Epithelial cell of umbilical artery (primary cell): ENCODE results near the gene OR4K17. TPM values are rescaled to one million over a fixed set of nuclear protein-coding genes. Genes with fewer than 3 reads are reported as not detected.

Experiments
- total RNA-seq: library from RNA; depleted of rRNA; stranded (reverse); fragments of >200 nt; gene quantifications from 2 replicates; pipeline ENCODE4 v1.2.3, GENCODE V29; 2014

The OR4K17 gene, protein sequence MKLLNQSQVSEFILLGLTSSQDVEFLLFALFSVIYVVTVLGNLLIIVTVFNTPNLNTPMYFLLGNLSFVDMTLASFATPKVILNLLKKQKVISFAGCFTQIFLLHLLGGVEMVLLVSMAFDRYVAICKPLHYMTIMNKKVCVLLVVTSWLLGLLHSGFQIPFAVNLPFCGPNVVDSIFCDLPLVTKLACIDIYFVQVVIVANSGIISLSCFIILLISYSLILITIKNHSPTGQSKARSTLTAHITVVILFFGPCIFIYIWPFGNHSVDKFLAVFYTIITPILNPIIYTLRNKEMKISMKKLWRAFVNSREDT
- total RNA-seq = not detected in 2 replicates

GRCh38 chr14:20110438-20110837, at the start of gene OR4K17:
Gene OR4K17 (plus strand): TSS chr14:20110739. CDS start chr14:20117500, 6,761 bp downstream.

DNA sequence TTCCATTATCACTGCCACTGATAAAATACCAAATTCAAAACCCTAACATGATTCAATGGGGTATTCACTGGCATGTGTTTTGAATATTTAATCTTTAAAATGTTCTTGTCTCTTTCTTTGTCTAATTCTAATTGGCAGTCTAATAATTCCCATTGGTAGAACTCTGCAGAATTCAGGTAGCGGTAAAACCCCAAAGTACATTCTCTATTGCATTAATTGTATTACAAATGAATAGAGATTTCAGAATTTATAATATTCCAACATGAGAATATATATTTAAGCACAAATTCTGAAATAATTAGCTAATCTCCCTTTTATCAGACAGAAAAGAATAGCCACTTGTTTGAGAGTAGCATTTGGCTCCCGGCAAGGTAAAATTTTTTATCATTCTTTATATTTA, 28.0 kb downstream of the OR4K17 start, which contains the start of gene OR4N5:
Gene OR4N5 (plus strand): TSS at position 301 of the 400 bp plus-strand sequence. CDS start 4,916 bp downstream, outside the sequence.

Other genes starting within 250 kb of the OR4K17 start
- not detected in 2 replicates for gene OR4K2, start 235.6 kb upstream of the OR4K17 start, total RNA-seq
- gene OR4K5, start 190.1 kb upstream of the OR4K17 start, total RNA-seq = not detected in 2 replicates
- gene OR4K1, start 179.8 kb upstream of the OR4K17 start, total RNA-seq = not detected in 2 replicates
- gene OR4K15, start 135.1 kb upstream of the OR4K17 start, total RNA-seq = not detected in 2 replicates
- not detected in 2 replicates for gene OR4Q2, start 108.6 kb upstream of the OR4K17 start, total RNA-seq
- gene OR4K14, start 91.4 kb upstream of the OR4K17 start, total RNA-seq = not detected in 2 replicates
- gene OR4K13, start 74.7 kb upstream of the OR4K17 start, total RNA-seq = not detected in 2 replicates
- gene OR4L1, start 50.7 kb upstream of the OR4K17 start, total RNA-seq = not detected in 2 replicates
- not detected in 2 replicates for gene OR4N5, start 28.1 kb downstream of the OR4K17 start, total RNA-seq
- not detected in 2 replicates for gene OR11G2, start 80.2 kb downstream of the OR4K17 start, total RNA-seq
- gene OR11H6, start 113.0 kb downstream of the OR4K17 start, total RNA-seq = not detected in 2 replicates
- not detected in 2 replicates for gene OR11H7, start 118.2 kb downstream of the OR4K17 start, total RNA-seq
- gene OR11H4, start 128.5 kb downstream of the OR4K17 start, total RNA-seq = not detected in 2 replicates
- gene TTC5, start 195.2 kb downstream of the OR4K17 start, total RNA-seq = 26.0 and 79.2 TPM in 2 replicates
- gene CCNB1IP1, start 222.5 kb downstream of the OR4K17 start, total RNA-seq = 36.2 and 50.7 TPM in 2 replicates
- gene PARP2, start 232.9 kb downstream of the OR4K17 start, total RNA-seq = 8.8 and 10.5 TPM in 2 replicates